ENCODE data around the gene FANCM. TPM values are rescaled to one million over a fixed set of nuclear protein-coding genes. Genes with fewer than 3 reads are reported as not detected.
A peak's percentile ranks its signal among the peaks of the same experiment; 100 is the strongest.

The FANCM gene
- total and polyA plus RNA-seq, 9 of the 15 experiments (the other 6 are each of a cell fraction or from before 2014, with no cell fraction given), result 5.1 to 14.4 (median 6.2) TPM

- Histone ChIP-seq H3K9me3 (replicated peaks; ENCODE audit: control insufficient read depth, insufficient read depth, low read depth, low read length) (no peaks in the 10 kb centered on the region), H3K4me1 (replicated peaks in 1 of 2; ENCODE audit: control insufficient read depth in 2 of 2, insufficient read depth in 2 of 2, low read length in 2 of 2) (no peaks in the 10 kb centered on the region; a peak in 3 of 5 replicates), H3K4me3 (peak overlapping the region; percentile 91), H3K27ac (ENCODE audit: extremely low read depth, low read depth, low read length) (peak overlapping the region; percentile 86; the same call in 2 of the 3 replicates), H3K9me1 (ENCODE audit: control insufficient read depth, insufficient read depth, low read length) (no peaks in the 10 kb centered on the region), H3K79me2 (ENCODE audit: control insufficient read depth, insufficient read depth, low read length) (peaks cover 83% of the 10 kb centered on the region), H3K4me2 (ENCODE audit: insufficient read depth, low read length) (peak overlapping the region; percentile 95), H2AFZ (ENCODE audit: low read depth, low read length) (peak overlapping the region; percentile 98), H3K36me3 (ENCODE audit: control insufficient read depth, insufficient read depth, low read length) (0 out of 3 replicates have a peak, but pooled peaks cover 3% of the 10 kb centered on the region), H3K9ac (ENCODE audit: insufficient read depth in 1 of 2, low read depth in 2 of 2, low read length in 2 of 2) (peak overlapping the region in 1 of 2 experiments; percentile 84; a peak in 3 of 4 replicates), H4K20me1 (replicated peaks; ENCODE audit: control insufficient read depth, insufficient read depth, low read length) (0 out of 2 replicates have a peak, but pooled peaks cover 5% of the 10 kb centered on the region), H3K27me3 (ENCODE audit: control insufficient read depth in 2 of 2, insufficient read depth in 2 of 2, low read length in 2 of 2) (no peaks in the 10 kb centered on the region)
- BruUV-seq (replicated peaks), result no TSS peak
- FAIRE-seq (no peak), DNase-seq (ENCODE audit: extremely low read depth in 1 of 4, low spot score in 3 of 4) (no peak), ATAC-seq (no peak)
- 0% methylated on average over 7 of the region's 7 CpGs for WGBS (ENCODE audit: insufficient coverage, low coverage, missing lambda C conversion rate)
- TF ChIP-seq RBM14 (IDR thresholded peaks at IDR 0.05; ENCODE audit: borderline replicate concordance, insufficient read depth, low read depth, low read length), result no peak
- no peak for TF ChIP-seq ATF4 (CRISPR knock-in tag; IDR thresholded peaks at IDR 0.05)
- TF ChIP-seq RNF219 (CRISPR knock-in tag; IDR thresholded peaks at IDR 0.05), result no peak
- TF ChIP-seq ZBTB43 (CRISPR knock-in tag; IDR thresholded peaks at IDR 0.05), result no peak
- no peak for TF ChIP-seq NFRKB (IDR thresholded peaks at IDR 0.05; ENCODE audit: low read depth)
- ChIA-PET POLR2A (interaction anchor here (0.8 to 1.7 kb wide), 3 partner anchors 16 to 51 kb away, joined by 3 to 5 read pairs (median 3); partner anchors contain the start of gene PRPF39), CTCF (ENCODE audit: low intra/inter-chr PET ratio) (no interaction called here)
- intact Hi-C loops (cut with micrococcal nuclease), result loop anchor here (1.0 to 5.0 kb wide), 5 partner anchors 48 to 223 kb away; partner anchors contain the start of genes KLHL28 and MIS18BP1
- in situ Hi-C loops (cut with MboI), result no loop called here
Observed at GRCh38 chr14:45135156-45135555, 574 bp upstream of the FANCM start.
